Measurements from ENCODE around the gene OR10A4. TPM values are rescaled to one million over a fixed set of nuclear protein-coding genes. Genes with fewer than 3 reads are reported as not detected.

The OR10A4 gene
- total RNA-seq, result not detected

GRCh38 chr11:6876325-6876724 is at the start of gene OR10A4:
TSS of gene OR10A4 (plus strand) at chr11:6876625. CDS start at chr11:6876648, 23 bp downstream.

GRCh38 chr11:6845383-6845782 is 31.0 kb upstream of the OR10A4 start, which contains the start of gene OR10A5:
TSS of gene OR10A5 (plus strand) at chr11:6845683. CDS start at chr11:6845683, 0 bp downstream.

GRCh38 chr11:6862961-6863360 is 13.5 kb upstream of the OR10A4 start, which contains the start of gene OR10A2:
TSS of gene OR10A2 (plus strand) at chr11:6863057. CDS start at chr11:6869755, 6,698 bp downstream.

GRCh38 chr11:6892400-6892799 is 16.0 kb downstream of the OR10A4 start, which contains the start of gene OR2D2:
TSS of gene OR2D2 (minus strand) at chr11:6892500. CDS start at chr11:6892500, 0 bp downstream.

GRCh38 chr11:6920702-6921101 is 44.3 kb downstream of the OR10A4 start, which contains the start of gene OR2D3:
TSS of gene OR2D3 (plus strand) at chr11:6921002. CDS start at chr11:6921002, 0 bp downstream.

GRCh38 chr11:6926208-6927029 is 50.0 kb downstream of the OR10A4 start, which contains the start of gene ZNF215:
TSS of gene ZNF215 (plus strand) at chr11:6926426. CDS start at chr11:6932273, 5,847 bp downstream.

Other genes with a start within 250 kb of the OR10A4 start
- gene DCHS1, start 220.8 kb upstream of the OR10A4 start, total RNA-seq, result 84.2 TPM
- gene MRPL17, start 193.3 kb upstream of the OR10A4 start, total RNA-seq, result 30.1 TPM
- gene OR2AG2, start 104.6 kb upstream of the OR10A4 start, total RNA-seq, result 0.16 TPM
- gene OR2AG1, start 93.6 kb upstream of the OR10A4 start, total RNA-seq, result not detected
- 0.55 TPM for gene OR6A2, start 76.9 kb upstream of the OR10A4 start, total RNA-seq
- gene OR10A5, start 30.9 kb upstream of the OR10A4 start, total RNA-seq, result not detected
- 0.22 TPM for gene OR10A2, start 13.6 kb upstream of the OR10A4 start, total RNA-seq
- gene OR2D2, start 15.9 kb downstream of the OR10A4 start, total RNA-seq, result 0.38 TPM
- not detected for gene OR2D3, start 44.4 kb downstream of the OR10A4 start, total RNA-seq
- gene ZNF215, start 49.8 kb downstream of the OR10A4 start, total RNA-seq, result 2.1 TPM
- 18.0 TPM for gene ZNF214, start 143.7 kb downstream of the OR10A4 start, total RNA-seq
- gene NLRP14, start 143.9 kb downstream of the OR10A4 start, total RNA-seq, result 0.88 TPM
- gene RBMXL2, start 212.4 kb downstream of the OR10A4 start, total RNA-seq, result not detected

All from camera-type eye (tissue), 1 donor.